NB4 (cell line): ENCODE data around the gene EIF3I.

Source experiments
- CTCF ChIP-seq: IDR thresholded peaks from one replicate; pipeline ENCODE4 v1.5.1; 2012; ENCODE audit warnings: low read depth, low read length
- POLR2A ChIP-seq: IDR thresholded peaks from 2 replicates; pipeline ENCODE4 v1.6.1; 2011; ENCODE audit warnings: mild to moderate bottlenecking; ENCODE audit not compliant: insufficient read length; ENCODE audit errors: extremely low read depth
- TF ChIP-seq, protein P1 (sequence below): IDR thresholded peaks from 2 replicates; pipeline ENCODE4 v1.6.1; 2011; ENCODE audit warnings: low read depth, low read length

DNA sequence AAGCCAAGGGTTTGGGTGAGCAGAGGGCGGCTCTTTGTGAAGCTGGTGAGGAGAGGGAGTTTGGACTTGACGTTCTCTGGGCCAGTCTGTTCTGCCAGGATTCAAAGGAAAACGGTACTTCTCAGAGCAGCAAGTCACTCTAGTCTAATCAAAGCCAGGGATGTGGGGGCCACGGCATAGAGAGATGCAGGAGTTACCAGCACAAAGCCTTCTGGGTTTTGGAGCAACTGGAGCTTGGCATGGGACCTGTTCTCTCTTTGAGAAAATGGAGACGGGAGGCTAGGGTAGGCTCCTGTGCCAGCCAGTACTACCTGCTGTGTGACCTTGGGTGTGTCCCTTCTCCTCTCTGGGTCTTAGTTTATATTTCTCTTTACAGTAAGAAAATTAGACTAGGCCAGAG is 40.6 kb upstream of the EIF3I start:
- TF ChIP-seq POLR2A (no peak), CTCF (no peak)
- TF ChIP-seq, protein P1, sequence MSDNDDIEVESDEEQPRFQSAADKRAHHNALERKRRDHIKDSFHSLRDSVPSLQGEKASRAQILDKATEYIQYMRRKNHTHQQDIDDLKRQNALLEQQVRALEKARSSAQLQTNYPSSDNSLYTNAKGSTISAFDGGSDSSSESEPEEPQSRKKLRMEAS, result no peak
